Activated CD4-positive, alpha-beta T cell treated with anti-CD3 and anti-CD28 coated beads, Interleukin-2, amount 50 U/mL, for 1 hour (primary cell): Measurements from ENCODE around the gene C8G.

Experiments used
- DNase-seq: peaks from one replicate; pipeline ENCODE4 v3.0.0-alpha.2; 2020

C8G gene

GRCh38 chr9:136972335-136972734, 27.3 kb downstream of the C8G start:
- DNase-seq = no peak

GRCh38 chr9:136972743-136973142, 27.7 kb downstream of the C8G start:
- DNase-seq = no peak

GRCh38 chr9:136973618-136974617, 28.9 kb downstream of the C8G start:
- DNase-seq = no peak

- DNase-seq = no peak
These were observed 29.9 kb downstream of the C8G start for GRCh38 chr9:136974817-136975535.

- DNase-seq = peak; percentile 34
These were observed 30.6 kb downstream of the C8G start for GRCh38 chr9:136975644-136976043.

- DNase-seq = no peak
These were observed 32.2 kb downstream of the C8G start, which contains the start of gene PTGDS for GRCh38 chr9:136977223-136977622. TSS of gene PTGDS (plus strand) at chr9:136977504. CDS start at chr9:136977579, 75 bp downstream.

- no peak for DNase-seq
These were observed 32.6 kb downstream of the C8G start for GRCh38 chr9:136977649-136978072.

GRCh38 chr9:136978073-136978864, 33.2 kb downstream of the C8G start:
- DNase-seq = peak; percentile 74

GRCh38 chr9:136978865-136979544, 34.0 kb downstream of the C8G start:
- no peak for DNase-seq

GRCh38 chr9:136979769-136980587, 34.9 kb downstream of the C8G start:
- DNase-seq = no peak

- no peak for DNase-seq
These were observed 35.8 kb downstream of the C8G start for GRCh38 chr9:136980669-136981478.

- DNase-seq = no peak
These were observed 36.7 kb downstream of the C8G start for GRCh38 chr9:136981588-136982231.

GRCh38 chr9:136982232-136983051, 37.4 kb downstream of the C8G start, which contains the start of gene LCNL1:
TSS of gene LCNL1 (plus strand) at chr9:136982993. CDS start at chr9:136983587, 594 bp downstream.
- DNase-seq = no peak

GRCh38 chr9:136983167-136983566, 38.1 kb downstream of the C8G start:
- no peak for DNase-seq

GRCh38 chr9:136983656-136984314, 38.7 kb downstream of the C8G start:
- DNase-seq = no peak

- DNase-seq = no peak
These were observed 39.5 kb downstream of the C8G start for GRCh38 chr9:136984464-136985026.

- no peak for DNase-seq
These were observed 40.1 kb downstream of the C8G start for GRCh38 chr9:136985027-136985602.

- no peak for DNase-seq
These were observed 40.8 kb downstream of the C8G start for GRCh38 chr9:136985853-136986252.
